ENCODE results near the gene MYO10.

DNA sequence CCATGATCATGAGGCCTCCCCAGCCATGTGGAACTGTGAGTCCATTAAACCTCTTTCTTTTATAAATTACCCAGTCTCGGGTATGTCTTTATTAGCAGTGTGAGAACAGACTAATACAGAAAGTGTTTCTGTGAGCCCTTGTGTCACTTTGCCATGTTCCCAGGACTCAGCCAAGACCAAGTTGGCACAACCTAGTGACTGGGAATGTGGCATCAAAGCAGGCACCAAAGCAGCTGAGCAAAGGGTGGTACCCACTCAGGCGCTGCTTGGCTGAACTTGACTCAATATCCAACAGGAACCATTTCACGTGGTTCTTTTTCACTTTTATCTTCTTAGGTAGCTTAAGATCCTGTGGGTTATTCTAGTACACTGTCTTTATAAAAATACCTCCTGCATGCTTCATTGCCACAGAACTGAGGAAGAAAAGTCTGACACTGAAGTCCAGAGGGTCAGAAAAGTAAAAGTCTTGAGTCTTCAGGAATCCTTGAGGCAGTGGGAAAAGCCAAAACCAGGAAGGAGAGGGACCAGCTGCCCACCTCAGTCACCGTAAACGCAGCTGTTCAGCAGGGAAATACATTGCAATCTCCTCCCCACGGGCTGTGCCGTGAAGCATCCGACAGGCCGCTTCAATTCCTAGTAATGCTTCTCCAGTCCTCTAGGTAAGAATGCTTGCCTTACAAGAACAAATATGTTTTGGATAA lies 228.8 kb downstream of the MYO10 start:
- no peak for TF ChIP-seq CTCF (conservative IDR thresholded peaks at IDR 0.05; ENCODE audit: low read length)
- TF ChIP-seq EZH2phosphoT487 (IDR thresholded peaks at IDR 0.05; ENCODE audit: borderline replicate concordance, low read depth, low read length) = no peak

Measured in OCI-LY7 (cell line).